Measurements from ENCODE around the gene DCST2. TPM values are rescaled to one million over a fixed set of nuclear protein-coding genes. Genes with fewer than 3 reads are reported as not detected.

The DCST2 gene
- total RNA-seq, 1 donor from 2014 or later = 2.8 TPM

DNA sequence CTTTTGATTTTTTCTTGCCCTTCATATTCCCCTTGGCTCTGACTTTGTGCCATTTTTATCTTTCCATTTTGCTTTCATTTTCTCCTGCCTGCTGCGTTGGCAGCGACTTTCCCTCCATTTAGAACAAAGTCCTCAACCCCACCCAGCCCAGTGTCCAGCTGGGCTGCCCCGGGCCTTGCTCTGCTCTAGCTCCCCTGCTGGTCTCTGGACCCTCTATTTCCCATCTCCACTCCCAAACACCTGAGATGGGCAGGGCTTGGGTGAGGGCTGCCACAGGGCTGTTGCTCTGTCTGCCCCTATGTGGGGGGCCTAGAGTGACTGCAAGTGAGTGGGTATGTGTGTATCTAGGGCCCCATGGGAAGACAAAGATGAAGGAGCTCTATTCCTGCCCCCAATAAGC lies 10.2 kb upstream of the DCST2 start:
- TF ChIP-seq CTCF (IDR thresholded peaks at IDR 0.05; ENCODE audit: unreplicated experiment) = no peak
- H3K9me3 Mint-ChIP-seq (ENCODE audit: unreplicated experiment) = no peaks in the 10 kb centered on the region

DNA sequence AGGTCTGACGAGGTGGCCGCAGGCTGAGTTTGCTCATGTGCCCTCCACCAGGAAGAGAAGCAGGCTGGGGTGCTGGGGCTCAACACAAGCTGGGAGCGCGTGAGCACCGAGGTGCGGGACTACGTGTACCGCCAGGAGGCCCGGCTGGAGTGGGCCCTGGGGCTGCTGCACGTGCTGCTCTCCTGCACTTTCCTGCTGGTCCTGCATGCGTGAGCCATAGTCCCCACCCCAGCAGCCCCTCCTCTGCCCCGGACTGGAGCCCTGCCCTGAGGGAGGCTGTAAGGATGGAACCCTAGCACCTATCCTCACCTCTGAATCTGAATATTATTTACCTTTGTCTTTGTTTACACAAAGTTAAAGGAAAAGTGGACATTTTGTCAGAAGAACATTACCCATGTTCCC lies 9.7 kb upstream of the DCST2 start:
- no peak for TF ChIP-seq CTCF (IDR thresholded peaks at IDR 0.05; ENCODE audit: unreplicated experiment)
- Mint-ChIP-seq H3K9me3 (ENCODE audit: unreplicated experiment) (no peaks in the 10 kb centered on the region), H3K27me3 (ENCODE audit: unreplicated experiment) (peaks cover 11% of the 10 kb centered on the region), H3K36me3 (ENCODE audit: low read depth, unreplicated experiment) (peaks cover 3% of the 10 kb centered on the region), H3K4me3 (ENCODE audit: unreplicated experiment) (peak overlapping the region; percentile 42), H3K4me1 (ENCODE audit: unreplicated experiment) (peaks cover 51% of the 10 kb centered on the region), H3K27ac (ENCODE audit: unreplicated experiment) (peak overlapping the region; percentile 93)
- DNase-seq (ENCODE audit: low spot score) = no peak

More for the DNA sequence above, 10.2 kb upstream of the DCST2 start:
- H3K4me3 Mint-ChIP-seq (ENCODE audit: unreplicated experiment) = peak overlapping the region; percentile 42
- peaks cover 12% of the 10 kb centered on the region for H3K27me3 Mint-ChIP-seq (ENCODE audit: unreplicated experiment)
- peak overlapping the region; percentile 93 for H3K27ac Mint-ChIP-seq (ENCODE audit: unreplicated experiment)
- no peak for DNase-seq (ENCODE audit: low spot score)
- H3K36me3 Mint-ChIP-seq (ENCODE audit: low read depth, unreplicated experiment) = peaks cover 3% of the 10 kb centered on the region
- peaks cover 51% of the 10 kb centered on the region for H3K4me1 Mint-ChIP-seq (ENCODE audit: unreplicated experiment)

DNA sequence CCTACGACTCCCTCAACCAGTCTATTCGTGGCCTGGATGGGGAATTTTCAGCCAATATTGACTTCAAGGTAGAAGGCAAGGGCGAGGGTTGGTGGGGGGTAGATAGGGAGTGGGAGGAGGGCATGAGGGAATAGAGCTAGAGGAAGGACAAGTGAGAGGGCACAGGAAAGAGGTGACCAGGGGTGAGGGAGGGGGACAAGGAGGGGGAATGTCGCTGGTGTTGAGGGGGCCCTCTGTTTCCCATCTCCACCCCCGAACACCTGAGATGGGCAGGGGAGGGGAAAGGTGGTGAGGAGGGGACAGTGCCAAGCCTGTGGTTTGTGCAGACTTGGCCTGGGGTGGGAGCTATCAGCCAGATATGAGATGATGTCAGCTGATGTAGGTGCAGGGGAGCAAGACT lies 9.2 kb upstream of the DCST2 start:
- Mint-ChIP-seq H3K4me1 (ENCODE audit: unreplicated experiment) (peaks cover 54% of the 10 kb centered on the region), H3K36me3 (ENCODE audit: low read depth, unreplicated experiment) (peaks cover 3% of the 10 kb centered on the region), H3K4me3 (ENCODE audit: unreplicated experiment) (no peak overlapping the region), H3K27me3 (ENCODE audit: unreplicated experiment) (peaks cover 10% of the 10 kb centered on the region), H3K27ac (ENCODE audit: unreplicated experiment) (no peak overlapping the region), H3K9me3 (ENCODE audit: unreplicated experiment) (no peaks in the 10 kb centered on the region)
- TF ChIP-seq CTCF (IDR thresholded peaks at IDR 0.05; ENCODE audit: unreplicated experiment) = no peak
- DNase-seq (ENCODE audit: low spot score) = no peak

DNA sequence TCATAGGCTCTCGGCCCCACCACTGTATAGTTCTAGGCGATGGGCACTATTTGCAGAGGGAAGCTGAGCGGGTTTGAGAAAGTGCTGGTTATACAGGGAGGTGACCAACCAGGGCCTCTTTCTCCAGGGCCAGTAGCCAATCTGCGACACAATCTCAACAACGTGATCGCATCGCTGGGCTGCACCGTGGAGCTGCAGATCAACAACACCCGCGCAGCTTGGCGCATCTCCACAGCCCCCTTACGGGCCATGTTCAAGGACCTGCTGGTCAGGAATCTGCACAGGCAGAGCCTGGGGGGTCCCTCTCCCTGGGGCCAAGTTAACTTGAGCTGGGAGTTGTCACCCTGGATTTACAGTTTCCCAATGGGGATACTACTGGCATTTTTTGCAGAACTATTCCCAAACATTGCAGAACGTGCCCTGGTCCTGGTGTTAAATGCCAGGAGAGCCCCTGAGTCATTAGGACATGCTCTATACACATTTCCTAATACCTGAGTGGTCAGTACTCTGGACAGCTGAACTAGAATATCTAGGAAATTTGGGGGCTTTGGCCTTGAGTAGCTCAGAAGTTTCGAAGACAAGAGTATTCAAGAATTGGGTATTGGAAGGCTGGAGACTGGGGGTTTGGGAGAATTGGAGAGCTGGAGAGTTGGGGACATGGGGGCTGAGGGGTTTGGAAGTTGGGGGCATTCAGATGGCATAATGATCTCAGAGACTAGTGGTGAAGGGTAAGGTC lies 6.9 kb upstream of the DCST2 start:
- TF ChIP-seq CTCF (IDR thresholded peaks at IDR 0.05; ENCODE audit: unreplicated experiment) = no peak
- H3K36me3 Mint-ChIP-seq (ENCODE audit: low read depth, unreplicated experiment) = no peaks in the 10 kb centered on the region
- peaks cover 62% of the 10 kb centered on the region for H3K4me1 Mint-ChIP-seq (ENCODE audit: unreplicated experiment)
- no peaks in the 10 kb centered on the region for H3K9me3 Mint-ChIP-seq (ENCODE audit: unreplicated experiment)
- peaks cover 9% of the 10 kb centered on the region for H3K27me3 Mint-ChIP-seq (ENCODE audit: unreplicated experiment)
- no peak overlapping the region for H3K27ac Mint-ChIP-seq (ENCODE audit: unreplicated experiment)
- DNase-seq (ENCODE audit: low spot score) = no peak
- peak overlapping the region; percentile 40 for H3K4me3 Mint-ChIP-seq (ENCODE audit: unreplicated experiment)

DNA sequence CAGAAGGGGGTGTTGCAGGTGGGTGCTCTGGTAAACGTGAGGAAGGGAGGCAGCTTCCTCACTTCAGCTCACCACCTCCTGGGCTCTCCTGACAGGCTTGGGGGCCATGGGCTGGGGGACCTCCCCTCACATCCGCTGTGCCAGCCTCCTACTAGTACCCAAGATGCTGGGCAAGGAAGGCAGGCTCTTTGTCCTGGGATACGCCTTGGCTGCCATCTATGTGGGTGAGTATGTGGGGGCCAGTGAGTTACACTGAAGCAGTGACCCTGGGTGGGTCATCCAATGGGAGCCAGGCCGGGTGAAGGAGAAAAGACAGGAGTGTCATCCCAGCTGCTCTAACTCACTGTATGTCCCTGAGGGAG lies 5.7 kb upstream of the DCST2 start:
- no peak for TF ChIP-seq CTCF (IDR thresholded peaks at IDR 0.05; ENCODE audit: unreplicated experiment)
- Mint-ChIP-seq H3K4me1 (ENCODE audit: unreplicated experiment) (peaks cover 56% of the 10 kb centered on the region), H3K27ac (ENCODE audit: unreplicated experiment) (no peak overlapping the region), H3K36me3 (ENCODE audit: low read depth, unreplicated experiment) (peaks cover 4% of the 10 kb centered on the region), H3K27me3 (ENCODE audit: unreplicated experiment) (peaks cover 10% of the 10 kb centered on the region), H3K4me3 (ENCODE audit: unreplicated experiment) (no peak overlapping the region), H3K9me3 (ENCODE audit: unreplicated experiment) (no peaks in the 10 kb centered on the region)
- DNase-seq (ENCODE audit: low spot score) = no peak

All from endothelial cell (in vitro differentiated cells).